NCI-H82 treated with DMSO at 0.1 percent for 48 hours (cell line): ENCODE measurements around the gene PDK2.

Source experiments
- DNase-seq: peaks from one replicate; lab custom pipeline; 2025; ENCODE audit not compliant: unreplicated experiment; lab: John Stamatoyannopoulos, UW

PDK2 gene

DNA sequence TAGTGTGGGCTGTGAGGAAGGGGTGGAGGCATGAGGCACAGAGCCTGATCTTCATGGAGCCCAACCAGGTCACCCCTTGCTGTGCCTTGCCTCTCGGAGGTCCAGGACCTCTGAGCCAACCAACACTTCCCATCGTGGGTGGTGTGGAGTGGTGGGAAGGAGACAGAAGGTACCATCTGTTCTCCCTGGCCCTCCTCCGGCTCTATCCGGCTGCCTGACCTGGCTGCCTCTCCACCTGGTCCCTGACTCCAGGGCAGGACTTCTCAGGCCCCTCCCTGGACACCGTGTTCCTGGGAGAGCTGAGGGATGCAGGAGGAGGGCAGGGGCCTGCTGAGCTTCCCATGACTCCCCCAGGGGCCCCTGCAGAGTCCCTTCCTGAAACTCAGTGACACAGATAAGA is 3.9 kb downstream of the PDK2 start:
- no peak for DNase-seq

DNA sequence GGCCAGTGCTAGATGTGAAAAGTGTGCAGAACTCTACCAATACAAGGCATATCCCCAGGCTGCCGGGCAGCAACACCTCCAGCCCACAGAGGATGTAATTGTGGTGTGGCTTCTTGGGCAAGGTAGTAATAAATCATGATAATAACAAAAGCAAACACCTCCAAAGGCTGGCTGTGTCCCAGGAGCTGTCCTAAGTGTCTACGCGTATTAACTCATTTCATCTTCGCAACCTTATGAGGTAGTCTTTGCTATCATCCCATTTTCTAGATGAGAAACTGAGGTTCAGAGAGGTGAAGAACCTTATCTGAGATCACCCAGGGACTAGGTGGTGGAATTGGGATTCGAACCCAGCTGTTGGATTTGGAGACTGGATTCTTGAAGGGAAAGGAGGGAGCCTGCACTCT is 5.3 kb downstream of the PDK2 start:
- DNase-seq: no peak

DNA sequence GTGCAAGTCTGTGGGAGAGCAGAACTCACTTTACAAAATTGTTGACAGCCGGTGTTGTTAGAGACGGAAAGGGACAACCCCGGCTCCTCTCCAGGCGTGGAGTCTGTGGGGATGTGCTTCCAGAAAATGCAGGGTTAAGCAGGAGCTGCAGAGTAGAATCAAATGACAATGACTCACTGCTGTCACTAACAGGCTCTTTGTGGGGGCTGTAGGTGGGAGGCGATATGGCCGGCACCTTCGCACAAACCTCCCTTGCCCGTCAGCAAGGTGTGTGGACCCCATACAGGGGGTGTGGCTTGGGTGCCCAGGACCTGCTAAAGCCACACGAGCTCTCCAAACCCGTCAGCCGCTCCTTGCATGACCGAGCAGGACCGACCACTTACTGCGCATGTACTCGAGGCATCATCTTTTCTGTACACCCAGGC is 5.8 kb downstream of the PDK2 start:
- no peak for DNase-seq

DNA sequence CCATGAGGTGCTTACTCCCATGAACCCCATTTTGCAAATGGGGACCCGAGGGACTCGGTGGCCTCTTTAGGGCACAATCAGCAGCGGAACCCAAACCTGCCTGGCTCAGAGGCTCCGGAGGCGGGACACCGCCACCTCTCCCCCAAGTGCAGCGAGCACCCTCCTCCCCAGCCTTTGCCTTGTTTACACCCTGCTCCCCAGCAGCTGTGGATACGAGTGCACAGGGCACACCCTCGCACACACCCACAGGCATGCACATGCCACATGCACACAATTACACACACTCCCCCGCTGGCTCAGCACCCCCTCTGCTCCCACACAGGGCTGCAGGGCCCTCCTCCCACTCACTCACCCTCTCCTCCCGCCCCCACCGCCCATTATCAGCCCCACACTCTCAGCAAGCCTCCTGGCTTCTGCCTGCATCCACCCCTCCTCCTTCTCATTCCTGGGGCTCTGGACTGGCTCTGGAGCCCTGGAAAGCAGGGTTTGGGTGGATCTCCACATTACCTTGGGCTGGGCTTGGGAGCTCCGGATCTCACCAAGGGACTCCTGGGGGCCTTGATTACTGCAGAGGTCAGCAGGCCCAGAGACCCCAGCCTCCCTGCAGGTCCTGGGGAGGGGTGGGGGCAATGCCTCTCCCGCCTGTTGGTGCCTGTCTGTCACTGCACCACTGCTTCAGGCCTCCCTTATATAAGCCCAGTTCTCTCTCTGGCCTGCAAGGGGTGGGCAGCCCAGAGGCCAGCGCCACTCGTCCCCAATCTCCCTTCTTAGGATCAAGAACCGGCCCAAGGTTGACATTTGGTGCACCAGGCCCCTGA is 6.4 kb downstream of the PDK2 start:
- no peak for DNase-seq

GRCh38 chr17:50102164-50102991 is 7.2 kb downstream of the PDK2 start:
- no peak for DNase-seq

GRCh38 chr17:50103252-50103651 is 8.1 kb downstream of the PDK2 start:
- DNase-seq: no peak

GRCh38 chr17:50103941-50104340 is 8.8 kb downstream of the PDK2 start:
- no peak for DNase-seq

GRCh38 chr17:50105811-50106210 is 10.7 kb downstream of the PDK2 start:
- no peak for DNase-seq

GRCh38 chr17:50106393-50107131 is 11.4 kb downstream of the PDK2 start:
- no peak for DNase-seq

- DNase-seq: no peak
Observed at GRCh38 chr17:50107790-50108414, 12.8 kb downstream of the PDK2 start.

DNA sequence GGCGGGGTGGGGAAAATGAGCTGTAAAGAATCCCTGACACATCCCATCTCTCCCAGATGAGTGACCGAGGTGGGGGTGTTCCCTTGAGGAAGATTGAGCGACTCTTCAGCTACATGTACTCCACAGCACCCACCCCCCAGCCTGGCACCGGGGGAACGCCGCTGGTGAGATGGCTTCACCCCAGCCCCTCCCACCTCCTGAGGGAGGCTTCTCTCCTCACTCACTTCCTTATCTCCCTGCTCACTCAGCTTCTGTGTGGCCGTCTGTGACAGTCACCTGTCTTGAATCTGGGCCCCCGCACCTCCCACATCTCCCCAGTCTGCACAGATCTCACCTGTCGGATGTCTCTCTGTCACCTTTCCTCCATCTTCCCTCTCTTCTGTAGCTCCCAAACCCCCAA is 13.4 kb downstream of the PDK2 start:
- DNase-seq: no peak

- no peak for DNase-seq
Observed at GRCh38 chr17:50109207-50109606, 14.1 kb downstream of the PDK2 start.

DNA sequence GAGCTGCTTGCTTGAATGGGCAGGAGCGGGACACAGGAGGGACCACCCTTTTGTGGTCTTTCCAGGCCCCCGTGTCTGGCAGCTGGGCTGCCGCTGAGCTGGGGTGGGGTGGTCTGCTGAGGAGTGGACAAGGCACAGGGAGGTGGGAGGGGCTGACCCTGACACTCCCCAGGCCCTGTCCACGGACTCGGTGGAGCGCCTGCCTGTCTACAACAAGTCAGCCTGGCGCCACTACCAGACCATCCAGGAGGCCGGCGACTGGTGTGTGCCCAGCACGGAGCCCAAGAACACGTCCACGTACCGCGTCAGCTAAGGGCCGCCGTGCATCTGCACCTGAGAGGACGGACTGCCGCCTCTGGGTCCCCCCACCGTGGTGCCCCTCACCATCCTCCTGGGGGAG is 14.6 kb downstream of the PDK2 start:
- no peak for DNase-seq

- no peak for DNase-seq
Observed at GRCh38 chr17:50110591-50111349, 15.6 kb downstream of the PDK2 start.

DNA sequence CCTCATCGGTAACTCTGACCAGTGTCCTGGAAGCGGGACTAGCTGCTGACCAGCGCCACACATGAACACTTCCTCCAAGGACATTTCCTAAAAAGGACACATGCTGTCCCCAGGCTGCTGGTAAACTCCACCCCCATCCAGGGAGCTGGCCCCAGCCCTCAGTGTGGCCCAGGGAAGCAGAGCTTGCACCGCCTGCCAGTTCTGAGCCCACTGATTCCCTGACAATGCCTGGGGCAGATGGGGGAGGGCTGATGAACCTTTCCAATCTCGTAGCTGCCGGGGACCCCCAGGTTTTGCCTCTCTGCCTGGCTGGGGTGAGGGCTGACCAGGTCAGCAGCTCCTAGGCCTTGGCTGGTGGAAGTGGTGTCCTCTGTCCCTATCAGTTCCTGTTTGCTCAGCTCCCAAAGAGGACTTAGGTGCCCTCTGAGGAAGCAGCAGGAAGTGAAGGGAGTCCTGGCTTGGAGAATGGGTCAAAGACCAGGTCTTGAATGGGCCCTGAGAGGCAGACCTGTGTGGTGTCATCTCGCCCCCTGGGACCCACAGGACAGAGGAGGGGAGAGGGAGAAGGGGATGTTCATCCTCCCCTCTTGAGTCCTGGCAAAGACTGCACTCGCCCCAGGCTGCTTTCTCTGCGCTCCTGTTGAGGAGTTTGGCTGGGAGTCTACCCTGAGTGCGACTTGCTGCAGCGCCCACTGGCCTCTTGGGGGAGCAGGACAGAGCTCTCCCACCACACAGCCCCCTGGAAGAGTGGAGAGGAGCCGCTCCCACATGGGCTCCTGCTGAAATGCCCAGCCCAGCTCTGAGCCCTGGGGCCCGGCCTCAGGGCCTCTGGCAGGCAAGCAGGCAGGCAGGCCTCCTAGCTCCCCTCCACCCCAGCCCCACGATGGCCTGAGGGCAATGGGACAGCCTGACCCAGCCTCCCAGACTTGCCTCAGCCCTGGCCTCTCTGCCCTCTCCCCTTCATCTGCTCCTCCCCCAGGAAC is 16.8 kb downstream of the PDK2 start:
- no peak for DNase-seq

DNA sequence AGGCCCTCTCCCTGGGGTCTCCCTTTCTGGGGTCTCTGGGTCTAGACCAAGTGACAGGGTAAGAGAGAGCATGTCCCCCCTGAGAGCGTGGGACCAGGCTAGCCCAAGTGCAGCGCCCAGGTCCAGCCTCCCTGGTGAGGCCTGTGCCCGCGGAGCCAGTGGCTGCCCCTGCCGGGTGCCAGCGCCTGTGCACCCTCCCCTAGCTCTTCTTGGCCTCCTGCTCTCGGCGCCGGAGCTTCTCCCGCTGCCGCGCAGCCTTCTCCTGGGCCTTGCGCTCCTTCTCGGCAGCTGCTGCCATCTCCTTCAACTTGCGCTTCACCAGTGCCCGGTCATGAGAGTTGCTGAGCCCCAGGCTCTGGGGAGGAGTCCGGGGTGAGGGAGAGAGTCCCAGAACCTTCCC is 17.5 kb downstream of the PDK2 start:
- DNase-seq: no peak

DNA sequence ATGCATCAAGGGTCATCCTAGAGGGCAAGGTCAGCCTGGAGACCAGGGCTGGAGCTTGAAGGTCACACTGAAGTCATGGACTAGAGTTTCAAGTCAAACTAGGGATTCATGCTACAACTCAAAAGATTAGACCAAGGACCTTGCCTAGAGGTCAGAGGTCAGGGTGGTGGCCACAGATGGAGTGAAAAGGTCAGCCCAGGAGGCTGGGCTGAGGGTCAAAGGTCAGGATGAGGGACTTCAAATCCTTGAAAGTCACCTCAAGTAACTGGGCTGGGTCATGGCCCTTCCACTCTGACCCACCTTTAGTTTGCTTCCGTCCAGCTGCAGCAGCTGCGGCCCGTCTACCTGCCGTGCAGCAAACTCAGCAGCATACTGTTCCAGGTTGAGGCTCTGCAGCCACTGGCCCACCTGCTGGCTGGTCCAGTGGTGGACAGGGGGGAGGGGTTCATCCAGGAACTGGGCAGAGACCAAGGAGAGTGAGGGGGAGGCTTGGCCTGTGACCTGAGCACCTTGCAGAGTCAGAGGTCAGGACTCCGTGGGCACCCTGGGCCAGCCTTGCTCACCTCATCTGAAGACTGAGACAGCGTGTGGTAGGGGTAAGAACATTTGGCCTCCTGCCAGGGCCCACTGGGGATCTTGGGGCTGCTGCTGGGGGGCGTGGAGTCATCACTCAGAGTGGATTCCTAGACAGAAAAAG is 18.6 kb downstream of the PDK2 start:
- no peak for DNase-seq

DNA sequence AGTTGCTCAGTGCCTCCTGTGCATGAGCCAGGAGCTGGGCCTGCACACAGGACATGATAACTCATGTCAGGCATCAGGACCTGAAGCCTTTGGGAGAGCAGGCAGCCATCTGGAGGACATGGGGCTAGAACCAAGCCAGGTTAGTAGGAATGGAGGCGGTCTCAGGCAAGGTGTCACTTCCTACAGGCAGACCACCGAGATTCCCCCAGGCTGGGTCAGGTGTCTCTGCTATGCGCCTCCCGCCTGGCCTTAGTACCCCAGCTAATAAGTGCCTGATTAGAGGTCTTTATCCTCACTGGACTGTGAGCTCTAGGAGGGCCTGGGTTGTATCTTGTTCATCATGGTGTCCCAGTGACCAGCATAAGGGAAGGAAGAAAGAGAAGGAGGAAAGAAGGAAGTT is 19.2 kb downstream of the PDK2 start:
- no peak for DNase-seq
